GM21390 (cell line): ENCODE results near the gene GEMIN2.
"Not testable (repeated sequence)": the region's sequence is repeated elsewhere in the genome, so short reads cannot be mapped to it uniquely, and the experiment has no call there.

Source experiments
- ATAC-seq: cut with Tn5 transposase; IDR thresholded peaks from one replicate; pipeline ENCODE4 v1.9.1; 2021; ENCODE audit not compliant: unreplicated experiment

Gene GEMIN2

DNA sequence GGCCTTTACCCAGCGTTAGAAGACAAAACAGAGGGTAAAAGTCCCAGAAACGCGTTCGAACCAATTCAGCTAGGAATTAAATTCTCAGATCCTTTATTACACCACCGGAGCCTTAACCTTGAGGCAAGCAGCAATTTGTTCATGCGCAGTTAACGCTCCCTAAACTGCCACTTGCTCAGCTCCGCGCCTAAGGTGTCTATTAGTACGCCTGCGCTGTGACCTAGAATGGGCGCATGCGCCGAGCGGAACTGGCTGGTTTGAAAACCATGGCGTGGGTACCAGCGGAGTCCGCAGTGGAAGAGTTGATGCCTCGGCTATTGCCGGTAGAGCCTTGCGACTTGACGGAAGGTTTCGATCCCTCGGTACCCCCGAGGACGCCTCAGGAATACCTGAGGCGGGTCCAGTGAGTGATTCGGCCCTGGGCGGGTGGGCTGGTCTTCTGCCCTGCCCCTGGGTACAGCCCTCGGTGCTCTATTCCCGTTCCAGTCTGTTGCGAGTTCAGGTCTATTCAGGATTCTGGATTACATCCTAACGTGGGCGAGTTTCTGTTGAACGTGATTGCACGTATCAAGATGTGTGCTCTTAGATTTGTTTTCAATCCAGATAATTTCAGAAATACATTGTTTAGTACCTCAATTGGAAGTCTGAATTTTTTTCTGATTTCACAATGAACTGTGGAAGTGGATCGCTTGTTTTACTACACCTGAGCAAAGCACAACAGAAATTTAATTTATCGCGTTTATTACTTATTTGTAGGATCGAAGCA lies at the start of gene GEMIN2:
GEMIN2 (plus strand) TSS at position 251 of the 766 bp plus-strand sequence; CDS start at position 267, 16 bp downstream.
- peak; percentile 87 for ATAC-seq

GRCh38 chr14:39069169-39069805 lies 44.8 kb upstream of the GEMIN2 start:
- not testable (repeated sequence) for ATAC-seq

DNA sequence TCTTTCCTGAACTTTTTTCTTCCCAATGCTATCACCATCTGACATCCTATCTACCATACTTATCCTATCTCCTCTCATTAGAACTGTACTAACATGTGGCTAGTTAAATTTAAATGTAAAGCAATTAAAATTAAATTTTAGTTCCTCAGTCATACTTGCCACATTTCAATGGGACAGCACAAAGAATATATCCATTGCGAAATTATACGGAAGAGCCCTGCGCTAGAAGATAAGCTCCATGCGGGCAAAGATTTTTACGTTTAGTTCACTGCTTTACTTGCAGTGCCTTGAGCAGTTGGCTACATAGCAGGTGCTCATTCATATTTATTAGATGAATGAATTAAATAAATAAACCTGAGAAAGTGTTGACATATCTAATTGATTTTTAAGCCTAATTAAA lies 44.2 kb upstream of the GEMIN2 start:
- no peak for ATAC-seq

DNA sequence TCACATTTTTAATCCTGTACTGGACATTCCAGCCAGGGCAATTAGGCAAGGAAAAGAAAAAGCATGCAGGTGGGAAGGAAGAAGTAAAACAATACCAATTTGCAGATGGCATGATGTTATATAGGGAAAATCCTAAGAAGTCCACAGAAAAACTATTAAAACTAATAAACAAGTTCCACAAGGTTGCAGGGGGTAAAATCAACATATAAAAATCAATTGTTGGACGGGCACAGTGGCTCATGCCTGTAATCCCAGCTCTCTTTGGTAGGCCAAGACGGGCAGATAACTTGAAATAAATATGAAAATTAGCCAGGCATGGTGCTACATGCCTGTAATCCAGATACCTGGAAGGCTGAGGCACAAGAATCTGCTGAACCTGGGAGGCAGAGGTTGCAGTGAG lies 43.0 kb upstream of the GEMIN2 start:
- no peak for ATAC-seq

DNA sequence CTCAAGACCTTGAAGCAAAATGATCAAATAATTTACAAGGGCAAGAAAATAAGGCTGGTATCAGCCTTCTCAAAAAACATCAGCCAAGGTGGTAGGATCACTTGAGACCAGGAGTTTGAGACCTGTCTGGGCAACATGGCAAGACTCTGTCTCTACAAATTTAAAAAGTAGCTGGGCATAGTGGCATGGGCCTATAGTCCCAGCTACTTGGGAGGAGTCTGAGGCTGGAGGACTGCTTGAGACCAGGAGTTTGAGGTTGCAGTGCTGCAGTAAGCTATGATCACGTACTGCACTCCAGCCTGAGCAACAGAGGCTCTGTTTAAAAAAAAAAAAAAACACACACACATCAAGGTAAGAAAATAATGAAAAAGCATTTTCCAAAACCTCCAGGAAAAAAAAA lies 33.2 kb upstream of the GEMIN2 start:
- no peak for ATAC-seq

GRCh38 chr14:39083127-39083526 lies 31.0 kb upstream of the GEMIN2 start:
- no peak for ATAC-seq

GRCh38 chr14:39085933-39086332 lies 28.2 kb upstream of the GEMIN2 start:
- no peak for ATAC-seq

DNA sequence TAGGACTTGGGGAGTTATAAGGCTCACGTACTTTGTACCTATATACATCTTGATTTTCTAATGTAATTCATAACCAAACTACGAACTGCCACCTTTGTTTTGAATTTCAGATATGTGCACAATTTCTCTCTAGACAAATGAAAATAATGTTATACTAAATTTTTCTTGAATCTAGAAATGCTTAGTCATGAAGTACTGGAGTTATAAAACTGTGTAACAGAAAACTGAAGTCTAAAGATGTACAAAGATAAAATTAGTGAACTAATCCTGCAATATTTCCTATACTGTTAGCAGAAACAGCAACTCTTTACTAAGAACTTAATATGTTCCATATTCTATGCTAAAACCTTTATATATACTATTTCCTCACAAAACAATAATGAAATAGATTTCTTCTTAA lies 26.6 kb upstream of the GEMIN2 start:
- ATAC-seq: no peak

DNA sequence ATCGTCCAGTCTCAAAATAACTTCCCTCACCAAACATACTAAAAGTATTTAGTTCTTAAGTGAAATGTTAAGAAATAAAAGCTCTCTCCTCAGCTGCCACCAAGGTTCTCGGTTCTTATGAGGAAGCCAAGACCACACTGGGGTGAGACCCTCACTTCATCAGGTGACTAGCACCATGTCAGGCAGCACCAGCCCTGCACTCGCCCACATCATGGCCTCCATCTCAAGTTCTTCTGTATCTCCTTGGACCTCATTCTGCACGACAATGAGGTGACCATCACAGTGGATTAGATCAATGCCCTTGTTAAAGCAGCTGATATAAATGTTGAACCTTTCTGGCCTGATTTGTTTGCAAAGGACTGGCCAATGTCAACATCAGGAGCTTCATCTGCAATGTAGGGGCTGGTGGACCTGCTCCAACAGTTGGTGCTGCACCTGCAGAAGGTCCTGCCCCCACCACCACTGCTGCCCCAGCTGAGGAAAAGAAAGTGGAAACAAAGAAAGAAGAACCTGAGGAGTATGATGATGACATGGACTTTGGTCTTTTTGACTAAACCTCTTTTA lies 23.5 kb upstream of the GEMIN2 start:
- no peak for ATAC-seq

GRCh38 chr14:39091716-39092115 lies 22.4 kb upstream of the GEMIN2 start:
- no peak for ATAC-seq

DNA sequence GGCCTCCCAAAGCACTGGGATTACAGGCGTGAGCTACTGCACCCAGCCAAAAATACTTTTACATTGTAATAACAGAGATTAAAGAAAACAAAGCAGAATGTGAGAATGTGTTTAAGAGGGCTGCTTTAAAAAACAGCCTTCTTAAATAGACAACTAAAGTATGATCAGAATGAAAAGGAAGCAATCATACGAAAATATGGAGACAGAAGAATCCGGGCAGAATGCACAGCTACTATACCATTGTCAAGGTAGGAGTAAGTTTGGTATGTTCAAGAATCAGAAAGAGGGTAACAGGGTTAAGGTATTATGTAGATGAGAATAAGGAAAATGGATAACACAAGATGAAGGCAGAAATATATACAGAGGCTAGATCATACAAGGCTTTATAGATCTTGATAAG lies 19.6 kb upstream of the GEMIN2 start:
- no peak for ATAC-seq

- ATAC-seq: no peak
These were observed 17.0 kb upstream of the GEMIN2 start for GRCh38 chr14:39097159-39097558.

DNA sequence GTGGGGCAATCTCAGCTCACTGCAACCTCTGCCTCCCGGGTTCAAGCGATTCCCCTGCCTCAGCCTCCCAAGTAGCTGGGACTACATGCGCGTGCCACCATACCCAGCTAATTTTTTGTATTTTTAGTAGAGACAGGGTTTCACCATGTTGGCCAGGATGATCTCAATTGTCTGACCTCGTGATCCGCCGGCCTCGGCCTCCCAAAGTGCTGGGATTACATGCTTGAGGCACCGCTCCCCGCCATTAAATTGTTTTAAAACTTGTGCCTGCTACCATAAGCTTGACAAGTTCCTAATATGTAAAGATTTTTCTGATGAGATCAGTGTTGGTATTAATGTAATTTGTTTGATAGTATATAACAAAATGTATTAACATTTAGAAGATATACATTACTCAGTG lies 14.9 kb upstream of the GEMIN2 start:
- ATAC-seq: not testable (repeated sequence)

GRCh38 chr14:39099748-39100147 lies 14.4 kb upstream of the GEMIN2 start:
- ATAC-seq: no peak

DNA sequence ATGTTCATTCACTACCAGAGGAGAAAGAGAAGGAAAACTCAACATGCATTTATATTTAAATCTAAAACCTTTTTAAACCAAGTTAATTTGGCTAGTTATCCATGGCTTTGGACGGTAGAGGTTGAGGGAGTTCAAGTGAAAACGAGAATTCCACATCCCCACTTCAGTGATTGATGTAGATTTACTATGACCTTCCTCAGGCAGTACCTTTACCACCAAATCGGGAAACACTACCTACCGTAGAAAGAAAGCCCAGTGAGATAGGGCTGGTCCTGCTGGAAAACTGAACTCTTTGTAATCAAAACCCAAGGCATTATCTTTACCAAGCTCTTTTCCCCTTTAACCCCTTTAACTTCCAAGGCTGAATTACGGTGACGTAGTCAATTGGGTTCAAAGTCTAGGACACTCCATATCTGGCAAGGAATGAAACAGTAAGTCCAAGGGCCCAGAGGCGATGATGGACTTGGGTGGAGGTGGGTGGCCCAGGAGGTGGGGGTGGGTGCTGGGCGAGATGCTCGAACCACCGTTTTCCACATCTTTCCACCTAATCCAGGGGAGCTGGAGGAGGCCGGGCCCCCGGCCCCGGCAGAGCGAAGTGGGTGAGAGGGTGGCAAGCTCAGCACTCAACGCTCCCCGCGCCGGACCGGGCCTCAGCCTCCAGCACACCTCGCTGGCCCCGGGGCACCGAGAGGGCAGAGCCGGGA lies 11.7 kb upstream of the GEMIN2 start:
- ATAC-seq: peak; percentile 6

- ATAC-seq: peak; percentile 94
These were observed 10.9 kb upstream of the GEMIN2 start, which contains the start of gene SEC23A for GRCh38 chr14:39102969-39103957. Gene SEC23A (minus strand): TSS chr14:39103235. CDS start chr14:39096118, 7,117 bp downstream.

GRCh38 chr14:39104078-39104801 lies 9.9 kb upstream of the GEMIN2 start:
- not testable (repeated sequence) for ATAC-seq

GRCh38 chr14:39107591-39107996 lies 6.5 kb upstream of the GEMIN2 start:
- peak; percentile 24 for ATAC-seq

GRCh38 chr14:39108791-39109190 lies 5.3 kb upstream of the GEMIN2 start:
- ATAC-seq: no peak
